Putamen (tissue), 1 donor: ENCODE measurements around the gene TOR1AIP2.
"Not testable (repeated sequence)": the region's sequence is repeated elsewhere in the genome, so short reads cannot be mapped to it uniquely, and the experiment has no call there.

Source experiments
- DNase-seq: peaks from one replicate; pipeline ENCODE4 v3.0.0-alpha.2; 2016; ENCODE audit warnings: low spot score

The TOR1AIP2 gene

DNA sequence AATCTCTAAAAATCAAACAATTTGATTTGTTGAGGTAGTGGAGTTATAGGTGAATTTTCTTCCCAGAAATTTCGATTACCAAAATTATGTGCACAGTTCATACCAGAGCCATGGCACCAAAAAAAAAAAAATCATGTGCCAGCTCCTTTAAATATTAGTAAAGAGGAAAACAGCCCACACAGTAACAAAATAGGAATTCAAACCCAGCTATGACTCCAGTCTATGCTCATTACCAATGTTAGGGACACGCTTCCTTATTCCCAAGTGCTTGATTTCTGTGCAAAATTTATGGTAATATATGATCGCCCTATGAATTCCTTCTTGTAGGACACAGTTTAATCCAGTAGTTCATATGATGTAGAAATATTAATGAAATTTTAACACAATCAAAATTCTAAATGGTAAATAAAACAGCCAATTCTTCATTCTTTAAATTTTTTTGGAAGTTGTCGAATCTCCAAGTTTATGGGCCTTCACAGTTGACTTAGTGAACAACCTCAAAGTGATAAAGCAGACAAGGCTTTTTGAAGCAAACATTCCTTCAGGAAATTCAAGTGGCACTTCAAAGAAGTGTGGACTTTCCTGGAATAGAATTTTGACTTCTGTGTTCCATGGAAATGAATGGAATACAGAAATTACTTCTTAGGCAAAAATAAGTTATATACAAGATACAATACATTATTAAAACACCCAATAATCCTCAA is 1.9 kb downstream of the TOR1AIP2 start:
- DNase-seq, result no peak

GRCh38 chr1:179873438-179873851 is 4.2 kb downstream of the TOR1AIP2 start:
- DNase-seq, result no peak

DNA sequence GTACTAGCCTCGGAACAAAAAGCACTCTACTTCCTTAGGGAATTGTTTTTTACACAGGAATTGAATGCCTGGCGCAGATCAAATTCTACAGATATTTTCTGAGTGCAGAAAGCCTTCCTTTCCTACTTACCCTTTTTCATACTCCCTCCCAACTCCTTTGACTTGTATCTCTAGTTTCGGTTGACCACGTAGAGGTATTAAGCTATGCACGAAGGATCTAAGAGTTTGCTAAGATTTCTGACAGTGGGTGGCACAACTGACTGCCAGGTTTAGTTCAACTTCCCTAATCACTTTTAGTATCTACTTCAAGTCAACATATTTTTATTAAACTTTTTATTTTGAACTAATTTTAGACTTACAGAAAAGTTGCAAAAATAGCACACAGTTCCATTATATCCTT is 5.0 kb downstream of the TOR1AIP2 start:
- no peak for DNase-seq

GRCh38 chr1:179871940-179872339 is 5.7 kb downstream of the TOR1AIP2 start:
- DNase-seq, result no peak

DNA sequence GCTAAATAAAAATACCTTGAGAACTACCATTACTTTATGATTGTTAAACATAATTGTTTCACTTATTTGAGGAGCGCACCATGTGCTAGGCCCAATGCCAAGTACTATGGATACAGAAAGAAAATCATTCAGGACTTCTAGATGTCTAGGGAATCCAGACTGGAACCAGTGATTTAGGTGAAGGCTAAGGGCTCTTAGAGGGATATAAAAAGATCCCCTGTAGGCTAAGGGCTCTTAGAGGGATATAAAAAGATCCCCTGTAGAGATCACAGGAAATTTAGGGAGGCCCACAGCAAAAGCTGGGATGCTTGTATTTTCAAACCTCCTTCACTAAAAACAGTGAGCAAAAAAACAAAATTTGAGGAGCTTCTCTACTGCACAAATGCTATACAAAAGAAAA is 6.7 kb downstream of the TOR1AIP2 start:
- DNase-seq, result no peak

DNA sequence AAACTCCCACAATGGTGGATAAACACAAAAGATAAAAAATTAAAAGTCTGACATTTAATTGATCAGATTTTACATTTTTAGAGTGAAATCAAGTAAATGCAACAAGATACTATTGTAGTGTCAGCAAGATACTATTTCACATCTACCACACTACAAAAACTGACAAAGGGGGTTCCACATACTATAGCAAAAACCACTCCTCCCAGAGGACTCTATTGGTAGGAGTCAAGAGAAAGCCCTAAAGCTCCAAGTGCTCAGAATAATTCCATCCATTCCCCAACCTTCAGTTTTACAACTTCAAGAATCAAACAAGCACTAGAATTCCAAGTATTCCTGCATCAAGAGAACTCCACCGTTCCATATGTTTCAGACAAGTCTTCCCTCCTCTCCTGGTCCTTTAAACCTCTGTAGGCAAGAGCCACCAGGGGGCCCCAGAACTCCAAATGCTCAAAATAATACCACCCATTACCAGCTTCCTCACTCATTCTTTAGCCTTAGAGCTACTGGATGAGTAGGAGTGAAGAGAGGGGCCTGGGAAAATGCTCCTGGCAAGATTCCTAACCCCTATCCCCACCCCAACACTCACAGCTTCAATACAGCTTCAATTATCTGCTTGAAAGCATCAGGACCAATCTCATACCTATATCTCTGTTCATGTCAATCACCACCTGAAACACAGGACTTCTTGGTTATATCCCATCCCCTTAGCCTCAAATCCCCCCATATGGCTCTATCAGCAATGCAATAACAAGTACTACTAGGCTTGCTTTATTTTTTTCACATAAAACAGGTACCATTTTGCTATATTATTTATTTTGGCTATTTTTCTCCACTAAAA is 9.9 kb downstream of the TOR1AIP2 start:
- no peak for DNase-seq

GRCh38 chr1:179866616-179867015 is 11.0 kb downstream of the TOR1AIP2 start:
- DNase-seq, result no peak

DNA sequence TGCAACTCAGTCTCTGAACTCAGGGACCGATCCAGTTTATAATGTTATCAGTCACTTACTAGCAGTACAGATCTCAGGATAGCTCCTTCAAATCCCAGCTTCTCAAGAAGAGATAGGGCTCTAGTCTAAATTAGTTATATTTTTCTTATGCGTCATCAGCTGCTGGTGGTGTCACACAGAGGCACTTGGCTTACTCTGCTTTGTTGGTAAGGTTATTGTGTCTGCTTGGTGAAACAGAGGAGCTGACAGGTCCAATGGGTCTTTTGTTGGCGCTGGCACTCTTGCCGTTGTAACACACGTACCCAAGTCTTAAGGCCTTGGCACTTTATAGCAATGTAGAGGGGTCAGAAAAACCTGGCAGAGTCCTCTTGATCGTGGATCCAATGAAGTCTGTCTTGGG is 12.2 kb downstream of the TOR1AIP2 start:
- DNase-seq, result no peak

DNA sequence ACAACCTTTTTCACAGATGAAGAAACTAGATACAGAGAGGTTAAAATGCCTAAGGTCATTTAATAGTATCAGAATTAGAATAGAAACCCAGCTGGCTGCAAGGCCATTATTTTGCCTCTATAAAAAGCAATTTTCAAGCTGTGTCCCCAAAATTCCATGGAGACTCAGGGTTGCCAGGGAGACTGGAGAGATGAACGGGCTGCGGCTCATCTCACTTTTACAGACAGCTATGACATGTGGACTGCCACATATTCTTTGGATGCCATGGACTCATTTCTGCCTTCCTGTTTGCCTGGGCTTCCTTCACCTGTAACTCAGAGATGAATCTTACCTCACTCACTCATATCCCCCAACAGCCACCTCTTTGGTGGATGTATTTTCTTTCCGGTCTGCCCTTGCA is 17.0 kb downstream of the TOR1AIP2 start:
- DNase-seq, result no peak

- no peak for DNase-seq
Measured at GRCh38 chr1:179857009-179857408, 20.6 kb downstream of the TOR1AIP2 start.

DNA sequence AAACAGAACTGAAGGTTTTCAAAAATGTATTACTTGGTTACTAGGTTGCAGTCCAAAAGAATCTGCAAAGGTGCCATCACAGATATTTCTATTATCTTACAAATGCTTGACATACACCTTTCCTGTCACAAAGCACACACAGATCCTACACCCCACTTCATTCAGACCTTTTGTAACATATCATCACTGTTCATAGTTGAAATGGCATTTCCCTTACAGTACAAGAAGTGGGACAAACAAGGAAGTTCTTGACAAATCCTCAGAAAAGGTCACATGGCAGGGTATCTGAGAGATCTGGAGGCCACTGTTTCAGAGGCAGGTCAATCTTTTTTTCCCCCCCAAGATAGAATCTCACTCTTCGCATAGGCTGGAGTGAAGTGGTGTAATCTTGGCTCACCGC is 21.3 kb downstream of the TOR1AIP2 start:
- DNase-seq, result no peak

DNA sequence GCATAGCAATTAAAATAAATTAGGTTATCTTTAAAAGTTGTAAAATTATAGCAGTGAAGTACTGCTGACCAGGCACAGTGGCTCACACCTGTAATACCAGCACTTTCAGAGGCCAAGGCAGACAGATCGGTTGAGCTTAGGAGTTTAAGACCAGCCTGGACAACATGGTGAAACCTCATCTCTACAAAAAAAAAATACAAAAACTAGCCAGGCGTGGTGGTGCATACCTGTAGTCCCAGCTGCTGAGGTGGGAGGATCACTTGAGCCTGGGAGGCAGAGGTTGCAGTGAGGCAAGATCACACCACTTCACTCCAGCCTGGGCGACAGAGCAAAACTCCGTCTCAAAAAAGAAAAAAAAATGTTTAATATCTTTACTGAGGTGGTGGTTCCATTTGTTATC is 21.8 kb downstream of the TOR1AIP2 start:
- DNase-seq, result not testable (repeated sequence)

GRCh38 chr1:179853102-179853501 is 24.5 kb downstream of the TOR1AIP2 start:
- no peak for DNase-seq

DNA sequence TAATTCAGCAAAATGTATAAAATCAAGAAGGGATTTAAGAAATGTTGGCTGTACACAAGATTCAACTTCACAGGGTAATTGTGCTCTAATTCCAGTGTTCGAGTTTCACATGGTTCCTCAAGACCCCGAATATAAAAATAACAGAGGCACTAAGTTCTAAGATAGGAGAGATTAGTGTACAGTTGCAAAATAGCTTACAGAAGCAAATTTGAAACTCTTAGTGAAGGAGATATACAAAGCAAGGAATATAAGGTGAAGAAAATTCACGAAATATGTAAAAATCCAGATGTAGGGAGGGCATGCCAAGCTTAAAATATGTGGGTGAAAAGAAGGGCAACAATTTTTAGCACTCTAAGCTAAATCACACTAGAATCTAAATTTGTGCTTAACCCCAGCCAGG is 29.4 kb downstream of the TOR1AIP2 start:
- DNase-seq, result peak; percentile 33

- no peak for DNase-seq
Measured at GRCh38 chr1:179840107-179840506, 37.5 kb downstream of the TOR1AIP2 start.

- not testable (repeated sequence) for DNase-seq
Measured at GRCh38 chr1:179836686-179837445, 40.7 kb downstream of the TOR1AIP2 start.

DNA sequence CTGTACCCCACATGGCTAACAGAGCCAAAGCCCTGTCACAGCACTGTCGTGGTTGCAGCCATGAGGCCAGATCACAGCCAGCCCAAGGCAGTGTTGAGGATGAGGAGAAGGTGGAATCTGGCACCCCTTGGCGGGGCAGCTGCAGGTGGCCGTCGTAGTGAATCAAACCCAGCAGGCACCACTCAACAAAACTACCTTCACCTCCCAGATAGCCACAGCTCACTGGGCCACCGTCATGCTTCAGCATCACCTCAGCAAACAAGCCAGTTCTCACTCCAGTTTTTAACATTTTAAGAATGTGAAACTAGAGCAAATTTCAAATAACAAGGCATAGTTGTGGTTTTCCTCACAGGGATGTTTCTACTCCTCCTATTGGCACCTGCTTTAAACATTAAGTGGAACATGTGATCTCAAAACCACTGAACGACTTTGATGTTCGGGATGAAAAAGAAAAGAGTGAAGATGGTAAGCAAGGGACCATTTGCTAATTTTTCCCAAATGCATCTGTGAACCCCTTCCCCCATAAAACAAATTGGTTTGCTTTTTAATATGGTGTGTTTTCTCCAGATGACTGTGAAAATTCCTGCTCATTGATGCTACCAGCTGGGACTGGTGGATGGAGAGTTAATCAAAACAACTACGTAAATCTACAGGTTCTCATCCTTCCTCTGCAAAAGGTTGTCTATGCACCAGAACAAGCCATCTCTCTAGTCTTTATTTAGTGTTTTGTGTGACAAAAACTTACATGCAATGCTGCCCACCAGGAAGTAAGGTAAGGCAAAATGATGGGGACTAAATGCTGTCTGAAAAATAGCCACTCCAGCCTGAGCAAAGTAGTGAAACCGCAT is 45.5 kb downstream of the TOR1AIP2 start:
- no peak for DNase-seq

GRCh38 chr1:179831225-179831624 is 46.4 kb downstream of the TOR1AIP2 start:
- no peak for DNase-seq

GRCh38 chr1:179828554-179829110 is 49.0 kb downstream of the TOR1AIP2 start:
- DNase-seq, result no peak

DNA sequence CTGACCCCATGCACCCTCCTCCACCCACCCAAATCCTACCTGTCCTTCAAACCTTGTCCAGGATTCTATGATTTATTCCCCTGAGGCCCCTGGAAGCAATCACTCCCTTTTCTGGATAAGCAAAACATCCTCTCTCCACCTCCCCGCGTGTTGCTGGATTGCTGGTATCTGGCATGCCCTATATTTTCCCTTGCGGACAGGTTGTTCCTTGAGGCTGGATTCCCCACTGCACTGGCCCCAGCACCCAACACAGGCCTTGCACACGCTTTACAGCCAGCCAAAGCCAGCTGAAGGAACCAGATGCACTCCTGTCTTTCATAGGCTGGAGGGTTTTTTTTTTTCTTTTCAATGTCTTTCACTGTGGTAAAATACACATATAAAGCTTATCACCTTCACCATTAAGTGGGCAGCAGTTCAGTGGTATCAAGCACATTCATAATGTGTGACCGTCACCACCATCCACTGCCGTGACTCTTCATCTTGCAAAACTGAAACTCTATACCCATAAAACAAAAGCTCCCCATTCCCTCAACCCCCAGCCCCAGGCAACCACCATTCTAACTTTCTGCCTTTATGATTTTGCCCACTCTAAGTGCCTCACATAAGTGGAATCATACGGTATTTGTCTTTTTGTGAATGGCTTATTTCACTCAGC is 50.9 kb downstream of the TOR1AIP2 start:
- DNase-seq, result no peak
